ENCODE data around the gene LSAMP. TPM values are rescaled to one million over a fixed set of nuclear protein-coding genes. Genes with fewer than 3 reads are reported as not detected.

LSAMP gene
- polyA plus RNA-seq, 1 experiment: 2.7 TPM

- H3K4me3 ChIP-seq (ENCODE audit: low read depth, low read length): no peak overlapping the region
- no peak for DNase-seq (ENCODE audit: low read depth)
- CTCF ChIA-PET: no interaction called here
- peaks cover 2% of the 10 kb centered on the region; the same call in 1 of the 2 replicates for H3K27me3 ChIP-seq (ENCODE audit: control insufficient read depth, insufficient read depth, low read length)
- TF ChIP-seq CTCF (IDR thresholded peaks at IDR 0.05; ENCODE audit: insufficient read depth, low read depth, low read length): no peak
- no peaks in the 10 kb centered on the region for H3K36me3 ChIP-seq (ENCODE audit: control insufficient read depth, insufficient read depth, low read length)
- POLR2A ChIA-PET: no interaction called here
These were observed 514.4 kb downstream of the LSAMP start for GRCh38 chr3:115930922-115931321.

GRCh38 chr3:115930168-115930567 is 515.1 kb downstream of the LSAMP start:
- no peak for DNase-seq (ENCODE audit: low read depth)
- no peaks in the 10 kb centered on the region for H3K36me3 ChIP-seq (ENCODE audit: control insufficient read depth, insufficient read depth, low read length)
- ChIA-PET POLR2A (no interaction called here), CTCF (interaction anchor here (0.6 to 1.0 kb wide), 3 partner anchors 14 to 77 kb away, joined by 3 read pairs; no protein-coding TSS in a partner anchor)
- peaks cover 2% of the 10 kb centered on the region; the same call in 1 of the 2 replicates for H3K27me3 ChIP-seq (ENCODE audit: control insufficient read depth, insufficient read depth, low read length)
- no peak for TF ChIP-seq CTCF (IDR thresholded peaks at IDR 0.05; ENCODE audit: insufficient read depth, low read depth, low read length)
- no peak overlapping the region for H3K4me3 ChIP-seq (ENCODE audit: low read depth, low read length)

GRCh38 chr3:115928376-115928775 is 516.9 kb downstream of the LSAMP start:
- no peak for TF ChIP-seq CTCF (IDR thresholded peaks at IDR 0.05; ENCODE audit: insufficient read depth, low read depth, low read length)
- CTCF ChIA-PET: interaction anchor here (1.4 kb wide), 1 partner anchor 9 kb away, joined by 7 read pairs; no protein-coding TSS in a partner anchor

GRCh38 chr3:115927197-115927596 is 518.1 kb downstream of the LSAMP start:
- ChIA-PET POLR2A (interaction anchor here (0.6 kb wide), 1 partner anchor 9 kb away, joined by 5 read pairs; no protein-coding TSS in a partner anchor), CTCF (no interaction called here)
- DNase-seq (ENCODE audit: low read depth): no peak
- TF ChIP-seq CTCF (IDR thresholded peaks at IDR 0.05; ENCODE audit: insufficient read depth, low read depth, low read length): no peak
- Histone ChIP-seq H3K36me3 (ENCODE audit: control insufficient read depth, insufficient read depth, low read length) (no peaks in the 10 kb centered on the region), H3K4me3 (ENCODE audit: low read depth, low read length) (no peak overlapping the region), H3K27me3 (ENCODE audit: control insufficient read depth, insufficient read depth, low read length) (peaks cover 2% of the 10 kb centered on the region; the same call in 1 of the 2 replicates)

More at GRCh38 chr3:115928376-115928775, 516.9 kb downstream of the LSAMP start:
- DNase-seq (ENCODE audit: low read depth): no peak
- POLR2A ChIA-PET: no interaction called here
- Histone ChIP-seq H3K4me3 (ENCODE audit: low read depth, low read length) (no peak overlapping the region), H3K27me3 (ENCODE audit: control insufficient read depth, insufficient read depth, low read length) (peaks cover 2% of the 10 kb centered on the region; the same call in 1 of the 2 replicates), H3K36me3 (ENCODE audit: control insufficient read depth, insufficient read depth, low read length) (no peaks in the 10 kb centered on the region)

- ChIA-PET POLR2A (no interaction called here), CTCF (interaction anchor here (0.7 to 1.7 kb wide), 11 partner anchors 9 to 108 kb away, joined by 3 to 8 read pairs (median 3); no protein-coding TSS in a partner anchor)
- H3K36me3 ChIP-seq (ENCODE audit: control insufficient read depth, insufficient read depth, low read length): no peaks in the 10 kb centered on the region
- H3K4me3 ChIP-seq (ENCODE audit: low read depth, low read length): no peak overlapping the region
- DNase-seq (ENCODE audit: low read depth): no peak
- peak; percentile 62 for TF ChIP-seq CTCF (IDR thresholded peaks at IDR 0.05; ENCODE audit: insufficient read depth, low read depth, low read length)
- peaks cover 2% of the 10 kb centered on the region; the same call in 1 of the 2 replicates for H3K27me3 ChIP-seq (ENCODE audit: control insufficient read depth, insufficient read depth, low read length)
These were observed 522.5 kb downstream of the LSAMP start for GRCh38 chr3:115922681-115923347.
